ENCODE data around the gene CIAO2B.

CIAO2B gene

GRCh38 chr16:66920924-66921680 is 13.1 kb downstream of the CIAO2B start:
- DNase-seq (ENCODE audit: low spot score): no peak
- TF ChIP-seq CTCF (IDR thresholded peaks at IDR 0.05; ENCODE audit: extremely low read depth, missing control alignments): no peak

GRCh38 chr16:66920299-66920590 is 14.0 kb downstream of the CIAO2B start:
- no peak for DNase-seq (ENCODE audit: low spot score)
- no peak for TF ChIP-seq CTCF (IDR thresholded peaks at IDR 0.05; ENCODE audit: extremely low read depth, missing control alignments)

- DNase-seq (ENCODE audit: low spot score): no peak
- no peak for TF ChIP-seq CTCF (IDR thresholded peaks at IDR 0.05; ENCODE audit: extremely low read depth, missing control alignments)
These were observed 14.5 kb downstream of the CIAO2B start for GRCh38 chr16:66919569-66920298.

- TF ChIP-seq CTCF (IDR thresholded peaks at IDR 0.05; ENCODE audit: extremely low read depth, missing control alignments): no peak
- DNase-seq (ENCODE audit: low spot score): no peak
These were observed 15.2 kb downstream of the CIAO2B start, which contains the start of gene CDH16 for GRCh38 chr16:66918803-66919568. Gene CDH16 (minus strand): TSS chr16:66918885. CDS start chr16:66918065, 820 bp downstream.

GRCh38 chr16:66918355-66918754 is 15.8 kb downstream of the CIAO2B start:
- TF ChIP-seq CTCF (IDR thresholded peaks at IDR 0.05; ENCODE audit: extremely low read depth, missing control alignments): no peak
- DNase-seq (ENCODE audit: low spot score): no peak

- TF ChIP-seq CTCF (IDR thresholded peaks at IDR 0.05; ENCODE audit: extremely low read depth, missing control alignments): no peak
- no peak for DNase-seq (ENCODE audit: low spot score)
These were observed 16.5 kb downstream of the CIAO2B start for GRCh38 chr16:66917741-66918140.

GRCh38 chr16:66916518-66916917 is 17.7 kb downstream of the CIAO2B start:
- TF ChIP-seq CTCF (IDR thresholded peaks at IDR 0.05; ENCODE audit: extremely low read depth, missing control alignments): no peak
- DNase-seq (ENCODE audit: low spot score): no peak
